ENCODE results near the gene DISP3. TPM values are rescaled to one million over a fixed set of nuclear protein-coding genes. Genes with fewer than 3 reads are reported as not detected.

DISP3 gene
- polyA plus RNA-seq, 1 of the 3 experiments (the other 2 are of a cell fraction), result 0.08 TPM

DNA sequence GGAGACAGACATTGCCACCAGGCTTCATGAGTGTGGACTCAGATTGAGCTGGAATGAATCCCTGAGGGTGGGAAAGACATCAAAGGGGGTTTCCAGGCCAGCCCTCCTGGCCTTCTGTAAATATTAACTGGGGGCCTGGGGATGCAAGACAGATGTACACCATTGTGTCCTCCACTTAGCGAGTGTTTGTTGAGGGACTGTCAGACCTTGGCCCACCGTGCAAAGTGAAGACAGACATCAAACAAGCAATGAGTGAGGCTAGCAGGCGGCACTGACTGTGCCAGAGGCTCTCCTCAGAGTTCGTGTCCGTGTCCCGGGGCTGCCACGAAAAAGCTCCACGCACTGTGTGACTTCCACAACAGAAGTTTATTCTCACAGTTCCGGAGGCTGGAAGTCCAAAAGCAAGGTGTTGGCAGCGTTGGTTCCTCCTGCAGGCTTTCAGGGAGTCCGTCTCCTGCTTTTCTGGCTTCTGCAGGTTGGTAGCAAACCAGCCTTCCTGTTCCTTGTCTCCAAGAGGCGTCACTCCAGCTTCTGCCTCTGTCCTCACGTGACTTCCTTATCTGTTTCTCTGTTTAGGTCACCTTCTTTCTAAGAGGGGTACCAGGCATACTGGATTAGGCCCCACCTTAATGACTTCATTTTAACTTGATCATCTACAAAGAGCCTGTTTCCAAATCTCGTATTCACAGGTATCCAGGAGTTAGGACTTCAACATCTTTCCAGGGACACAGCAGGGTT lies 59.1 kb downstream of the DISP3 start:
- no peaks in the 10 kb centered on the region for H3K27me3 ChIP-seq (ENCODE audit: insufficient read depth)
- no peaks in the 10 kb centered on the region for H3K79me2 ChIP-seq (ENCODE audit: insufficient read depth)
- WGBS (ENCODE audit: low lambda C conversion rate), result 51% methylated on average over 14 of the region's 14 CpGs
- no peaks in the 10 kb centered on the region for H4K20me1 ChIP-seq (ENCODE audit: insufficient read depth)
- H3K9me2 ChIP-seq, result no peaks in the 10 kb centered on the region
- H3K4me2 ChIP-seq, result no peak overlapping the region
- H3K9me3 ChIP-seq, result no peaks in the 10 kb centered on the region
- no peak overlapping the region for H3K27ac ChIP-seq (ENCODE audit: low read depth in 2 of 2, low read length in 1 of 2)
- H3F3A ChIP-seq (replicated peaks; ENCODE audit: insufficient read depth), result no peaks in the 10 kb centered on the region
- DNase-seq, result no peak
- no peaks in the 10 kb centered on the region for H3K36me3 ChIP-seq (replicated peaks in 1 of 2; ENCODE audit: control insufficient read depth in 1 of 2, insufficient read depth in 2 of 2, low read length in 1 of 2)
- TF ChIP-seq NFIC (IDR thresholded peaks at IDR 0.05; ENCODE audit: borderline replicate concordance) (no peak), SMC3 (IDR thresholded peaks at IDR 0.05; ENCODE audit: low read depth, low read length) (no peak), SIN3A (IDR thresholded peaks at IDR 0.05; ENCODE audit: borderline replicate concordance, low read depth, low read length) (no peak), FOXJ3 (CRISPR knock-in tag; IDR thresholded peaks at IDR 0.05) (no peak), TEAD4 (IDR thresholded peaks at IDR 0.05; ENCODE audit: borderline replicate concordance, insufficient read depth) (no peak), RAD21 (IDR thresholded peaks at IDR 0.05; ENCODE audit: low read length) (no peak), EZH2phosphoT487 (IDR thresholded peaks at IDR 0.05; ENCODE audit: borderline replicate concordance, low read depth) (no peak), MEF2A (IDR thresholded peaks at IDR 0.05; ENCODE audit: borderline replicate concordance, low read depth) (no peak), YY1 (IDR thresholded peaks at IDR 0.05; ENCODE audit: low read depth) (no peak), GABPA (IDR thresholded peaks at IDR 0.05; ENCODE audit: low read depth) (no peak), POLR2AphosphoS5 (IDR thresholded peaks at IDR 0.05; ENCODE audit: low read depth, low read length) (no peak), EP300 (IDR thresholded peaks at IDR 0.05; ENCODE audit: borderline replicate concordance in 1 of 2, low read depth in 1 of 2, low read length in 1 of 2) (no peak), CHD2 (IDR thresholded peaks at IDR 0.05; ENCODE audit: low read length, partially characterized antibody) (no peak), RFX5 (IDR thresholded peaks at IDR 0.05; ENCODE audit: low read length) (no peak)
- TF ChIP-seq, protein P1, sequence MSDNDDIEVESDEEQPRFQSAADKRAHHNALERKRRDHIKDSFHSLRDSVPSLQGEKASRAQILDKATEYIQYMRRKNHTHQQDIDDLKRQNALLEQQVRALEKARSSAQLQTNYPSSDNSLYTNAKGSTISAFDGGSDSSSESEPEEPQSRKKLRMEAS (IDR thresholded peaks at IDR 0.05; ENCODE audit: low read depth), result no peak
- TF ChIP-seq, protein P2, sequence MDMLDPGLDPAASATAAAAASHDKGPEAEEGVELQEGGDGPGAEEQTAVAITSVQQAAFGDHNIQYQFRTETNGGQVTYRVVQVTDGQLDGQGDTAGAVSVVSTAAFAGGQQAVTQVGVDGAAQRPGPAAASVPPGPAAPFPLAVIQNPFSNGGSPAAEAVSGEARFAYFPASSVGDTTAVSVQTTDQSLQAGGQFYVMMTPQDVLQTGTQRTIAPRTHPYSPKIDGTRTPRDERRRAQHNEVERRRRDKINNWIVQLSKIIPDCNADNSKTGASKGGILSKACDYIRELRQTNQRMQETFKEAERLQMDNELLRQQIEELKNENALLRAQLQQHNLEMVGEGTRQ (IDR thresholded peaks at IDR 0.05; ENCODE audit: borderline replicate concordance, low read depth, low read length), result no peak
- CTCF ChIA-PET, result interaction anchor here (1.3 kb wide), 1 partner anchor 57 kb away, joined by 3 read pairs; no protein-coding TSS in a partner anchor
- no peak overlapping the region for H3K4me3 ChIP-seq (ENCODE audit: low read depth in 2 of 2, low read length in 1 of 2)
- no peak overlapping the region for H3K9ac ChIP-seq
- POLR2A ChIA-PET, result no interaction called here
- H3K4me1 ChIP-seq (ENCODE audit: control insufficient read depth in 1 of 2, insufficient read depth in 2 of 2, low read depth in 1 of 2, low read length in 1 of 2), result peaks cover 0 to 17% of the 10 kb centered on the region in 2 experiments; a peak in 1 of 4 replicates
- no peak overlapping the region for H2AFZ ChIP-seq (ENCODE audit: low read depth)

DNA sequence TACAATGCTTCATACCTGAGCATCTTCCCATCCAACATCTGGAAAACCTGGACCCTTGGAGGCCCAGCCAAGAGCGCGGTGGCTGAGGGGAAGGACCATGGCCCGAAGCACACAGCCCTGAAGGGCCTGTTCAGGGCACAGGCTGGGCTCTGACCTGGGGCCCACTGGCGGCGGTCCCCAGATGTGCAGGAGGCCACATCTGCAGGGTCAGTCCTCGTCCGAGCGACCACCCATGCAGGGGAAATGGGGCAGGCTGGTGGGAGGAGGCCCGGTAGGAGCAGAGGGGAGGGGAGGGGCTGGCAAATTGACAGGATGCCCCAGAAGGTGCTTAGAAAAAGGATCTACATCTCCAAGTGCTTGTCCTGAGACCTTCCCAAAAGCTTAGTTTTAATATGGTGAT lies 59.9 kb downstream of the DISP3 start:
- Histone ChIP-seq H3K27me3 (ENCODE audit: insufficient read depth) (no peaks in the 10 kb centered on the region), H3K36me3 (replicated peaks in 1 of 2; ENCODE audit: control insufficient read depth in 1 of 2, insufficient read depth in 2 of 2, low read length in 1 of 2) (no peaks in the 10 kb centered on the region), H3K9ac (no peak overlapping the region), H3K4me3 (ENCODE audit: low read depth in 2 of 2, low read length in 1 of 2) (no peak overlapping the region), H3K27ac (ENCODE audit: low read depth in 2 of 2, low read length in 1 of 2) (no peak overlapping the region), H3K4me2 (no peak overlapping the region), H2AFZ (ENCODE audit: low read depth) (no peak overlapping the region), H3F3A (replicated peaks; ENCODE audit: insufficient read depth) (no peaks in the 10 kb centered on the region), H3K9me3 (no peaks in the 10 kb centered on the region), H3K79me2 (ENCODE audit: insufficient read depth) (no peaks in the 10 kb centered on the region), H3K9me2 (no peaks in the 10 kb centered on the region), H3K4me1 (ENCODE audit: control insufficient read depth in 1 of 2, insufficient read depth in 2 of 2, low read depth in 1 of 2, low read length in 1 of 2) (peaks cover 0 to 17% of the 10 kb centered on the region in 2 experiments; a peak in 1 of 4 replicates), H4K20me1 (ENCODE audit: insufficient read depth) (no peaks in the 10 kb centered on the region)
- DNase-seq, result no peak
- POLR2A ChIA-PET, result no interaction called here
- 20% methylated on average over 1 of the region's 9 CpGs for WGBS (ENCODE audit: low lambda C conversion rate)
- CTCF ChIA-PET, result interaction anchor here (1.4 kb wide), 1 partner anchor 80 kb away, joined by 4 read pairs; no protein-coding TSS in a partner anchor
- TF ChIP-seq RCOR1 (IDR thresholded peaks at IDR 0.05; ENCODE audit: low read length) (no peak), SMC3 (IDR thresholded peaks at IDR 0.05; ENCODE audit: low read depth, low read length) (no peak)
